HG03354 (cell line): ENCODE measurements around the gene SUMF1.

Source experiments
- ATAC-seq: cut with Tn5 transposase; IDR thresholded peaks from one replicate; pipeline ENCODE4 v1.9.1; 2021; ENCODE audit warnings: mild to moderate bottlenecking; ENCODE audit not compliant: unreplicated experiment, poor library complexity, severe bottlenecking

Gene SUMF1

GRCh38 chr3:4466741-4467521 is at the start of gene SUMF1:
TSS of gene SUMF1 (minus strand) at chr3:4467269. CDS start at chr3:4467245, 24 bp downstream.
- peak; percentile 100 for ATAC-seq

GRCh38 chr3:4515916-4516579 is 49.0 kb upstream of the SUMF1 start:
- ATAC-seq, result no peak

- ATAC-seq, result no peak
Measured at GRCh38 chr3:4514916-4515315, 47.8 kb upstream of the SUMF1 start.

- no peak for ATAC-seq
Measured at GRCh38 chr3:4514321-4514720, 47.3 kb upstream of the SUMF1 start.

- no peak for ATAC-seq
Measured at GRCh38 chr3:4512895-4513616, 46.0 kb upstream of the SUMF1 start.

GRCh38 chr3:4511491-4512262 is 44.6 kb upstream of the SUMF1 start:
- no peak for ATAC-seq

- no peak for ATAC-seq
Measured at GRCh38 chr3:4509983-4510755, 43.1 kb upstream of the SUMF1 start.

GRCh38 chr3:4509043-4509442 is 42.0 kb upstream of the SUMF1 start:
- no peak for ATAC-seq

GRCh38 chr3:4508048-4508981 is 41.2 kb upstream of the SUMF1 start:
- peak; percentile 70 for ATAC-seq

- peak; percentile 16 for ATAC-seq
Measured at GRCh38 chr3:4507024-4507596, 40.0 kb upstream of the SUMF1 start.

GRCh38 chr3:4506559-4507023 is 39.5 kb upstream of the SUMF1 start:
- ATAC-seq, result no peak

GRCh38 chr3:4505688-4506558 is 38.9 kb upstream of the SUMF1 start:
- no peak for ATAC-seq

- ATAC-seq, result no peak
Measured at GRCh38 chr3:4504340-4505261, 37.5 kb upstream of the SUMF1 start.

GRCh38 chr3:4503050-4503449 is 36.0 kb upstream of the SUMF1 start:
- peak; percentile 62 for ATAC-seq

- ATAC-seq, result no peak
Measured at GRCh38 chr3:4501927-4502326, 34.9 kb upstream of the SUMF1 start.

- no peak for ATAC-seq
Measured at GRCh38 chr3:4501437-4501836, 34.4 kb upstream of the SUMF1 start.
